Lung (tissue), 12 donors: ENCODE measurements around the gene FITM1. TPM values are rescaled to one million over a fixed set of nuclear protein-coding genes. Genes with fewer than 3 reads are reported as not detected.

Experiments used
- ATAC-seq: fragments of 200-7000 bp; cut with Tn5 transposase; one replicate; pipeline ENCODE4 v1.9.1; 2020; ENCODE audit warnings: moderate number of reproducible peaks; ENCODE audit not compliant: insufficient read depth, low FRiP score
- DNase-seq, 3 donors: peaks; one replicate each; pipeline ENCODE4 v3.0.0-alpha.2; 2013 to 2017
- H3K27ac ChIP-seq, 2 donors: one replicate each; pipeline ENCODE4 v1.5.1; 2013; ENCODE audit warnings: mild to moderate bottlenecking in 2 of 2, moderate library complexity in 2 of 2, control low read depth in 1 of 2, inconsistent platforms in 1 of 2, low read depth in 1 of 2, low read length in 1 of 2
- H3K27me3 ChIP-seq, 3 donors: one replicate each; pipeline ENCODE4 v1.5.1; 2013; ENCODE audit warnings: low read length in 2 of 3; ENCODE audit not compliant: control insufficient read depth in 3 of 3, insufficient read depth in 3 of 3
- H3K36me3 ChIP-seq, 4 donors: one replicate each; pipeline ENCODE4 v1.5.1; 2013; ENCODE audit warnings: low read length in 4 of 4, mild to moderate bottlenecking in 1 of 4, moderate library complexity in 1 of 4; ENCODE audit not compliant: control insufficient read depth in 4 of 4, insufficient read depth in 4 of 4
- H3K4me1 ChIP-seq, 5 donors: one replicate each; pipeline ENCODE4 v1.5.1; 2013; ENCODE audit warnings: low read length in 5 of 5, mild to moderate bottlenecking in 2 of 5, moderate library complexity in 1 of 5; ENCODE audit not compliant: control insufficient read depth in 5 of 5, insufficient read depth in 5 of 5
- H3K4me3 ChIP-seq: one replicate; pipeline ENCODE4 v1.5.1; 2013; ENCODE audit warnings: mild to moderate bottlenecking, control low read depth, moderate library complexity
- H3K9ac ChIP-seq, 2 donors: one replicate each; pipeline ENCODE4 v1.5.1; 2013; ENCODE audit warnings: low read length in 2 of 2, control low read depth in 1 of 2; ENCODE audit not compliant: insufficient read depth in 1 of 2
- H3K9me3 ChIP-seq, 4 donors: one replicate each; pipeline ENCODE4 v1.5.1; 2013; ENCODE audit warnings: low read length in 3 of 4, mild to moderate bottlenecking in 1 of 4, moderate library complexity in 1 of 4; ENCODE audit not compliant: control insufficient read depth in 4 of 4, insufficient read depth in 3 of 4
- WGBS, 2 donors: extraction: QIAGEN DNeasy Blood & Tissue Kit; methylation state at CpG; one replicate each; pipeline ENCODE4 v1.1.7; 2013; 5-methylcytosine and 5-hydroxymethylcytosine counted together
- polyA plus RNA-seq, 2 donors: library from polyadenylated mRNA; stranded (reverse); fragments of 200-250 nt; gene quantifications; one replicate each; pipeline ENCODE4 v1.2.1, GENCODE V29; 2013
- total RNA-seq, 2 donors: library from RNA; depleted of rRNA in 1 of 2; stranded (reverse); fragments of >200 nt in 1 of 2; gene quantifications; one replicate each; pipeline ENCODE4 v1.2.1, GENCODE V29; 2014 to 2021
- TF ChIP-seq, protein P1 (sequence below): IDR thresholded peaks from 2 replicates; pipeline ENCODE4 v1.5.1; 2012; ENCODE audit warnings: mild to moderate bottlenecking; ENCODE audit errors: control extremely low read depth, extremely low read depth
- donor health status: control.
- donor health status: control.
- donor health status: Bipolar disorder and iron deficiency.
- donor health status: healthy.
- donor health status: DM: yes; HTN: yes; CAD: no.

FITM1 gene
- total and polyA plus RNA-seq, 4 donors, result 0.48 to 1.4 (median 0.88) TPM

DNA sequence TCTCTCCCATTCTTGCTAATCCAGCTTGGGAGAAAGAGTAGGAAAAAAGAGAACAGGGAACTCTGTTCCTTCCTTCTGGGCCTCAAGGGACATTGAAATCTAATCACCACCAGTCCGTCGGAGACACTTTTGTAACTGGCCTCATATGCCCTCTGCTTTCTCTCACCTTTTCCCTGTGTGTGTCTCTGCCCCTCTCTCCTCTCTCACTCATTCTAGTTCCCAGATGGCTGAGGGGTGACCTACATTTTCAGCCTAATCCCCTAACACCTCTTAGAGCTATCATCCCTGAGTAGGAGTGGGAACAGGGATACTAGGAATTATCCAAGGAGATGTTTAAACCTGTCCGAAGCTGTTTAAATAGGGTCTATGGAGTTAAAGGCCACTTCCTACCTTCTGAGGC lies 45.2 kb upstream of the FITM1 start:
- DNase-seq, result no peak
- Histone ChIP-seq H3K9me3 (no peaks in the 10 kb centered on the region), H3K27ac (no peak overlapping the region), H3K4me1 (peaks cover 0 to 9% (median 3%) of the 10 kb centered on the region in 5 donors), H3K36me3 (no peaks in the 10 kb centered on the region), H3K9ac (no peak overlapping the region), H3K4me3 (no peak overlapping the region), H3K27me3 (peaks cover 0 to 7% (median 1%) of the 10 kb centered on the region in 3 donors)
- 93 to 97% methylated on average over 3 of the region's 3 CpGs for WGBS, 2 donors
- ATAC-seq, result no peak
- TF ChIP-seq, protein P1, sequence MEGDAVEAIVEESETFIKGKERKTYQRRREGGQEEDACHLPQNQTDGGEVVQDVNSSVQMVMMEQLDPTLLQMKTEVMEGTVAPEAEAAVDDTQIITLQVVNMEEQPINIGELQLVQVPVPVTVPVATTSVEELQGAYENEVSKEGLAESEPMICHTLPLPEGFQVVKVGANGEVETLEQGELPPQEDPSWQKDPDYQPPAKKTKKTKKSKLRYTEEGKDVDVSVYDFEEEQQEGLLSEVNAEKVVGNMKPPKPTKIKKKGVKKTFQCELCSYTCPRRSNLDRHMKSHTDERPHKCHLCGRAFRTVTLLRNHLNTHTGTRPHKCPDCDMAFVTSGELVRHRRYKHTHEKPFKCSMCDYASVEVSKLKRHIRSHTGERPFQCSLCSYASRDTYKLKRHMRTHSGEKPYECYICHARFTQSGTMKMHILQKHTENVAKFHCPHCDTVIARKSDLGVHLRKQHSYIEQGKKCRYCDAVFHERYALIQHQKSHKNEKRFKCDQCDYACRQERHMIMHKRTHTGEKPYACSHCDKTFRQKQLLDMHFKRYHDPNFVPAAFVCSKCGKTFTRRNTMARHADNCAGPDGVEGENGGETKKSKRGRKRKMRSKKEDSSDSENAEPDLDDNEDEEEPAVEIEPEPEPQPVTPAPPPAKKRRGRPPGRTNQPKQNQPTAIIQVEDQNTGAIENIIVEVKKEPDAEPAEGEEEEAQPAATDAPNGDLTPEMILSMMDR, result no peak

DNA sequence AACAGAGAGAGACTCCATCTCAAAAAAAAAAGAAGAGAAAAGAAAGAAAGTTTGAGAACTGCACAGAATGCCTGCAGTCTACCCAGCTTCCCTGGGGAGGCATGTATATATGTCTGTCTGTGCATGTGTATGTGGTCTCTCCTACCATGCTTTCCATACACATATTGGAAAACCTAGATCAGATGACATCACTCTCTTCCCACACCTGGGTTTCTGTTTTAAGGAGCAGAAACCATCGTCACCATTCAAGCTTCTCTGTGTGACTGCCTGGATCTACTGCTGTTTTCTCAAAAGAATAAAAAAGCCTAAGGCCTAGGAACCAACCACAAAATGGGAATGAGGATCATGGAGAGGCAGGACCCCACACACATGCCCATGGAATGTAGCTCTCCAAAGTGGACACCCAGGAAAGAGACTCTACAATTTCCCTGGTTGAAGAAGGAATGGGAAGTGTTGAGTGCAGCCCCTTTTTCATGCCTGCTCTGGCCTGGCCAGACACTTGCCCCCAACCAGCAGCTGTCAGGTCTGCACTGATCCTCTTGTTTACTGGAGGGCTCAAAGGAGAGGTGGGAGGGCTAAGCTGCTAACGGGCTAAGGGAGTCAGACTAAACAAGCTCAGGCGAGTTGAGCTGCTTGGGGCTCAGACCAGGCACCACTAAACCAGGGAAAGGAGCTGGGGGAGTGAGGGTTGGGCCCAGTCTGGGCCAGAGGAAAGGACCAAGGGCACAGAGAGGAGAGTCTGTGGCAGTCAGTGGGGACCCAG lies 44.1 kb upstream of the FITM1 start:
- no peaks in the 10 kb centered on the region for H3K36me3 ChIP-seq
- ATAC-seq (no peak), DNase-seq (no peak)
- H3K4me3 ChIP-seq, result no peak overlapping the region
- H3K9me3 ChIP-seq, result no peaks in the 10 kb centered on the region
- H3K27ac ChIP-seq, result no peak overlapping the region
- H3K9ac ChIP-seq, result no peak overlapping the region
- peaks cover 0 to under 1% (median 0%) of the 10 kb centered on the region in 5 donors for H3K4me1 ChIP-seq
- WGBS, 2 donors, result 83 to 87% methylated on average over 3 of the region's 3 CpGs
- peaks cover 0 to 7% (median 0%) of the 10 kb centered on the region in 3 donors for H3K27me3 ChIP-seq
- TF ChIP-seq, protein P1, result no peak

DNA sequence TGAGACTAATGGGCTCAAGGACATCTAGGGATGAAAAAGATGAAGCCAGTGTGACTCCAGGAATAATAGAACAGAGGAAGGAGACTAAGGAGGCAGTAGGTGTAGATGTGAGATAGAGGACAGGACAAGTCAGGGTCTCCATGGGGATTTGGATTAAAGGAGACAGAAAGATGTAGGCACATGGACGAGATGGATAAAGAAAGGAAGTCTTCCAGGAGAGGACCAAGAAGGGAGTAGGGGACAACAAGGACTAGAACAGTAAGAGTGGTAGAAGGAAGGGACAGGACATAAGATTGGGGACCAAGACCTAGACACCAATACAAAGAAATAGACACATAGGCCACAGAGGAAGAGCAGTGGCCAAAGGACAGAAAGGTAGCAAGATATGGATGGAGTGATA lies 43.5 kb upstream of the FITM1 start:
- H3K9ac ChIP-seq, result no peak overlapping the region
- no peaks in the 10 kb centered on the region for H3K36me3 ChIP-seq
- no peaks in the 10 kb centered on the region for H3K4me1 ChIP-seq
- no peak overlapping the region for H3K4me3 ChIP-seq
- no peaks in the 10 kb centered on the region for H3K9me3 ChIP-seq
- no peak for ATAC-seq
- 81 to 87% methylated on average over 1 of the region's 1 CpG for WGBS, 2 donors
- H3K27me3 ChIP-seq, result peaks cover 0 to 7% (median 0%) of the 10 kb centered on the region in 3 donors
- DNase-seq, result no peak
- TF ChIP-seq, protein P1, result no peak
- H3K27ac ChIP-seq, result no peak overlapping the region
